A549 (cell line): ENCODE measurements around the gene ADCY6.

ENCODE experiments used
- RFX5 ChIP-seq: fragments of 450-650 bp; IDR thresholded peaks from 2 replicates; pipeline ENCODE4 v1.7.1; 2014; ENCODE audit warnings: antibody characterized with exemption, mild to moderate bottlenecking, moderate library complexity
- TF ChIP-seq, protein P1 (sequence below): fragments of 450-650 bp; IDR thresholded peaks from 2 replicates; pipeline ENCODE4 v1.6.1; 2014; ENCODE audit warnings: antibody characterized with exemption

DNA sequence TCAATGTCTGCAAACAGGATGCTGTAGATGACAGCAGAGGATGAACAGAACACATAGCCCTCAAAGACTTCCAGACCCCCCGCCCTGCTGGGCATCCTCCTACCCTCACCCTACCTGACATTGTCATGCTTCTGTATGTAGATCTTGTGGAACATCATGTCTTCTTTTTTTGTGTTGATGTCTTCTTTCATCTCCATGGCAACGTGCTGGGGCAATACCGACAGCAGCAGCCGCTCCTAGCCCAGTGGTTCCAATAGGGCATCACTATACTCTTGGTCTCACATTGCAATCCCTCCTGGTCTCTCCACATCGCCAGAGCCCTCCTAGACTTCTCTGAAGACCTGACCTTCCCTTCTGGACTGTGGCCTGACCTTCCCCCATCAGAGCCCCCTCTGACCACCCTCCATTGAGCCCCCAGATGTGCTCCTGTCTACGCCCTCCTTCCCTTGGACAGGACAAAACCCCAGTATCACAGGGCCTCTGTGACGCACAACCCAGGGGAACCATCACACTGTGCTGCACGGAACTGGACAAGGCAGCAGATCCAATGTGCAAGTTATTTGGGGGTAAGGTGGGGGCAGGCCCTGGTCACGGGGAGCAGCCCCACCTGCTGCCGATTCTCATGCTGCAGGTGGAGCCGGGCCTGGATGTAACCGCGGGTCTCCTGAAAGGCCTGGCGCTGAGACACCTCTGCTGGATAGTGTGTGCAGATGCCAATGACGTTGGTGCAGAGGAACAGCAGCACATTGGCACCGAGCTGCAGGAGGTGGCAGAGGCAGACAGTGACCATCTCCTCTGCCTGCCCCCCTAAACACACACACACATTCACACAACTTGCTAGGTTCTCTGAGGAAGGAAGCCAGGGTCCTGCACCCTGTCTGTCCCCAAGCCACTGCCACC is 11.1 kb downstream of the ADCY6 start:
- TF ChIP-seq, protein P1, sequence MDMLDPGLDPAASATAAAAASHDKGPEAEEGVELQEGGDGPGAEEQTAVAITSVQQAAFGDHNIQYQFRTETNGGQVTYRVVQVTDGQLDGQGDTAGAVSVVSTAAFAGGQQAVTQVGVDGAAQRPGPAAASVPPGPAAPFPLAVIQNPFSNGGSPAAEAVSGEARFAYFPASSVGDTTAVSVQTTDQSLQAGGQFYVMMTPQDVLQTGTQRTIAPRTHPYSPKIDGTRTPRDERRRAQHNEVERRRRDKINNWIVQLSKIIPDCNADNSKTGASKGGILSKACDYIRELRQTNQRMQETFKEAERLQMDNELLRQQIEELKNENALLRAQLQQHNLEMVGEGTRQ: no peak
- TF ChIP-seq RFX5: no peak
